ENCODE data around the gene WDR77. TPM values are rescaled to one million over a fixed set of nuclear protein-coding genes. Genes with fewer than 3 reads are reported as not detected.

The WDR77 gene
- total RNA-seq, 1 donor from 2014 or later, result 50.8 TPM

DNA sequence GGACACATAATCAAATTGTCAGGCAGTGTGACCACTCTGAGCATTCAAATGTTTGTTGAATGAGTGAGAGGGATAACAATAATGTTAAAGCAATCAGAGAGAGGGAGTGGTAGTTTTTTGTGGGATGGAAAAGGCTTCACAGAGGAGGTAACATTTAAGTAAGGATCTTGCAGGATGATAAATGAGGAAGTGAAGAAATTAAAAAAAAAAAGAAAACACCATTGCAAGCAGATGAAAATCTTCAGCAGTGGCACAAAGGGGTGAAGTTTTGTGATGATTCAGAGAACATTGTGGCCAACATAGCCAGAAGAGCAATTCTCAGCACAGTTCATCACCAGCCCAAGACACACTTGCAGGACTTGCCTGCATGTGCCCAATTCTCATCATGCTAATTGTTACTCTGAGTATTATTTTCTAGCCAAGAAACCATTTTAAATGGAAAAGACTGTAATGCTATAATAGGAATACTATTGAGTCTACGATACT, 56.6 kb downstream of the WDR77 start:
- no peaks in the 10 kb centered on the region for H3K4me1 ChIP-seq
- no peaks in the 10 kb centered on the region for H3K27me3 ChIP-seq
- H3K4me3 ChIP-seq, result no peak overlapping the region
- intact Hi-C loops (cut with DNase I), result no loop called here
- TF ChIP-seq POLR2AphosphoS5 (IDR thresholded peaks at IDR 0.05; ENCODE audit: insufficient read depth in 1 of 2, low read depth in 1 of 2), result no peak
- TF ChIP-seq, protein P1, sequence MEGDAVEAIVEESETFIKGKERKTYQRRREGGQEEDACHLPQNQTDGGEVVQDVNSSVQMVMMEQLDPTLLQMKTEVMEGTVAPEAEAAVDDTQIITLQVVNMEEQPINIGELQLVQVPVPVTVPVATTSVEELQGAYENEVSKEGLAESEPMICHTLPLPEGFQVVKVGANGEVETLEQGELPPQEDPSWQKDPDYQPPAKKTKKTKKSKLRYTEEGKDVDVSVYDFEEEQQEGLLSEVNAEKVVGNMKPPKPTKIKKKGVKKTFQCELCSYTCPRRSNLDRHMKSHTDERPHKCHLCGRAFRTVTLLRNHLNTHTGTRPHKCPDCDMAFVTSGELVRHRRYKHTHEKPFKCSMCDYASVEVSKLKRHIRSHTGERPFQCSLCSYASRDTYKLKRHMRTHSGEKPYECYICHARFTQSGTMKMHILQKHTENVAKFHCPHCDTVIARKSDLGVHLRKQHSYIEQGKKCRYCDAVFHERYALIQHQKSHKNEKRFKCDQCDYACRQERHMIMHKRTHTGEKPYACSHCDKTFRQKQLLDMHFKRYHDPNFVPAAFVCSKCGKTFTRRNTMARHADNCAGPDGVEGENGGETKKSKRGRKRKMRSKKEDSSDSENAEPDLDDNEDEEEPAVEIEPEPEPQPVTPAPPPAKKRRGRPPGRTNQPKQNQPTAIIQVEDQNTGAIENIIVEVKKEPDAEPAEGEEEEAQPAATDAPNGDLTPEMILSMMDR (IDR thresholded peaks at IDR 0.05), result no peak
- TF ChIP-seq POLR2A (IDR thresholded peaks at IDR 0.05), result no peak
- H3K36me3 ChIP-seq, result no peaks in the 10 kb centered on the region
- no peak for DNase-seq (ENCODE audit: extremely low spot score in 2 of 2)
- no peak overlapping the region for H3K27ac ChIP-seq
- H3K9me3 ChIP-seq, result no peaks in the 10 kb centered on the region

DNA sequence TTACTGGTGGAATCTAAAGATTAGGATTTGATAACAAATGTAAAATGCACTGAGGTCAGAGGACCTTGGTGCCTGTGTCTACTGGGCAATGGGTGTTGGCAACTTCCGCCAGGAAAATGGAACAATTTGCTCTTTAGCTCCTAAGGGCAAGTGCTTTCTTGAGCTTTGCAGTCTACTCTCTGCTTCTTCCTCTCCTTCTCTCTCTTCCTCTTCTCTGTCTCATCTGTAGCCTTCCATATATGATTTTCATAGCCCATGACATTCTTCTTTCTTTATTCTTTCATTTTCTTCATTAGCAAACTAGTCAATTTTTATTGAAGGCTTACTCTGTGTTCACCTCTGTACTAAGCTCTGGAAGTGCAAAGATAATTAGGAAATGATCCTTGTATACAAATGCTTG, 57.0 kb downstream of the WDR77 start:
- H3K36me3 ChIP-seq, result no peaks in the 10 kb centered on the region
- intact Hi-C loops (cut with DNase I), result no loop called here
- no peaks in the 10 kb centered on the region for H3K4me1 ChIP-seq
- no peak overlapping the region for H3K27ac ChIP-seq
- no peaks in the 10 kb centered on the region for H3K9me3 ChIP-seq
- H3K27me3 ChIP-seq, result no peaks in the 10 kb centered on the region
- TF ChIP-seq POLR2AphosphoS5 (IDR thresholded peaks at IDR 0.05; ENCODE audit: insufficient read depth in 1 of 2, low read depth in 1 of 2) (no peak), POLR2A (IDR thresholded peaks at IDR 0.05) (no peak)
- TF ChIP-seq, protein P1 (IDR thresholded peaks at IDR 0.05), result no peak
- H3K4me3 ChIP-seq, result no peak overlapping the region
- DNase-seq (ENCODE audit: extremely low spot score in 2 of 2), result no peak

Small RNAs within 50 kb of the gene (small RNA-seq; reads per million reads assigned to genes)
- gene RF00019 (not detected), gene RNU6-792P (not detected)

Other genes starting within 250 kb of the WDR77 start
- 25.5 TPM for gene DENND2D, start 248.6 kb downstream of the WDR77 start, total RNA-seq
- gene CHI3L2, start 221.5 kb downstream of the WDR77 start, total RNA-seq, result 5.6 TPM
- gene CHIA, start 158.4 kb downstream of the WDR77 start, total RNA-seq, result not detected
- gene OVGP1, start 21.5 kb downstream of the WDR77 start, total RNA-seq, result 3.7 TPM
- 142 TPM for gene ATP5PB, start 208 bp upstream of the WDR77 start, total RNA-seq
- 46.2 TPM for gene C1orf162, start 24.7 kb upstream of the WDR77 start, total RNA-seq
- gene ADORA3, start 54.4 kb upstream of the WDR77 start, total RNA-seq, result 5.2 TPM
- 2.9 TPM for gene TMIGD3, start 54.4 kb upstream of the WDR77 start, total RNA-seq
- gene RAP1A, start 170.5 kb upstream of the WDR77 start, total RNA-seq, result 52.5 TPM

Measured in vagina (tissue), 2 donors.